BLaER1 (cell line): ENCODE results near the gene NME8.
"Not testable (repeated sequence)": the region's sequence is repeated elsewhere in the genome, so short reads cannot be mapped to it uniquely, and the experiment has no call there.

Source experiments
- H3K27ac ChIP-seq: shearing (Covaris generic); formaldehyde crosslinking; 2 replicates; pipeline ENCODE4 v1.8.1; 2022
- H3K27me3 ChIP-seq: shearing (Covaris generic); formaldehyde crosslinking; 2 replicates; pipeline ENCODE4 v1.8.1; 2022
- H3K36me3 ChIP-seq: shearing (Covaris generic); formaldehyde crosslinking; 2 replicates; pipeline ENCODE4 v1.8.1; 2022
- H3K4me1 ChIP-seq: shearing (Covaris generic); formaldehyde crosslinking; 2 replicates; pipeline ENCODE4 v1.8.1; 2022
- H3K4me2 ChIP-seq: shearing (Covaris generic); formaldehyde crosslinking; 2 replicates; pipeline ENCODE4 v1.8.1; 2022
- H3K4me3 ChIP-seq: shearing (Covaris generic); formaldehyde crosslinking; 2 replicates; pipeline ENCODE4 v1.8.1; 2022
- H3K9ac ChIP-seq: shearing (Covaris generic); formaldehyde crosslinking; 2 replicates; pipeline ENCODE4 v1.8.1; 2022
- H3K9me3 ChIP-seq: shearing (Covaris generic); formaldehyde crosslinking; 2 replicates; pipeline ENCODE4 v1.8.1; 2022
- H4K20me1 ChIP-seq: shearing (Covaris generic); formaldehyde crosslinking; 2 replicates; pipeline ENCODE4 v1.8.1; 2022
- Cebpa-rat ChIP-seq: shearing (Covaris generic); IDR thresholded peaks from 2 replicates; pipeline ENCODE4 v1.8.1; 2022

NME8 gene

GRCh38 chr7:37848297-37848696 lies at the start of gene NME8:
Gene NME8 (plus strand): TSS chr7:37848597. CDS start chr7:37850267, 1,670 bp downstream.
- Histone ChIP-seq H3K36me3 (no peaks in the 10 kb centered on the region), H3K27ac (no peak within 1 kb of the TSS), H3K27me3 (no peaks in the 10 kb centered on the region), H4K20me1 (no peaks in the 10 kb centered on the region), H3K9me3 (no peaks in the 10 kb centered on the region), H3K4me3 (no peak within 1 kb of the TSS), H3K4me2 (no peak within 1 kb of the TSS), H3K9ac (no peak within 1 kb of the TSS), H3K4me1 (no peaks in the 10 kb centered on the region)
- TF ChIP-seq Cebpa-rat, result no peak

GRCh38 chr7:37806152-37806551 lies 42.2 kb upstream of the NME8 start:
- H3K27ac ChIP-seq, result no peak overlapping the region
- no peak overlapping the region for H3K9ac ChIP-seq
- H3K27me3 ChIP-seq, result no peaks in the 10 kb centered on the region
- H3K4me1 ChIP-seq, result no peaks in the 10 kb centered on the region
- H3K4me3 ChIP-seq, result no peak overlapping the region
- H3K9me3 ChIP-seq, result peaks cover 8% of the 10 kb centered on the region; the same call in 1 of the 2 replicates
- no peaks in the 10 kb centered on the region for H4K20me1 ChIP-seq
- H3K4me2 ChIP-seq, result no peak overlapping the region
- no peak for TF ChIP-seq Cebpa-rat
- no peaks in the 10 kb centered on the region for H3K36me3 ChIP-seq

GRCh38 chr7:37812161-37812580 lies 36.2 kb upstream of the NME8 start:
- H4K20me1 ChIP-seq, H3K4me2 ChIP-seq, H3K4me1 ChIP-seq, H3K36me3 ChIP-seq, H3K27ac ChIP-seq, H3K9me3 ChIP-seq, H3K27me3 ChIP-seq, H3K4me3 ChIP-seq, H3K9ac ChIP-seq: not testable (repeated sequence)

GRCh38 chr7:37815671-37816371 lies 32.6 kb upstream of the NME8 start:
- Histone ChIP-seq H4K20me1 (no peaks in the 10 kb centered on the region), H3K4me1 (no peaks in the 10 kb centered on the region), H3K9ac (no peak overlapping the region), H3K36me3 (no peaks in the 10 kb centered on the region), H3K27me3 (no peaks in the 10 kb centered on the region), H3K4me3 (no peak overlapping the region), H3K4me2 (no peak overlapping the region), H3K9me3 (no peaks in the 10 kb centered on the region), H3K27ac (no peak overlapping the region)
- TF ChIP-seq Cebpa-rat, result no peak

- Histone ChIP-seq H3K4me3 (no peak overlapping the region), H3K4me1 (no peaks in the 10 kb centered on the region), H4K20me1 (no peaks in the 10 kb centered on the region), H3K27ac (no peak overlapping the region), H3K27me3 (no peaks in the 10 kb centered on the region), H3K9me3 (no peaks in the 10 kb centered on the region), H3K4me2 (no peak overlapping the region), H3K9ac (no peak overlapping the region), H3K36me3 (no peaks in the 10 kb centered on the region)
- TF ChIP-seq Cebpa-rat, result no peak
Measured at GRCh38 chr7:37816922-37817590, 31.3 kb upstream of the NME8 start.

- no peak overlapping the region for H3K9ac ChIP-seq
- H4K20me1 ChIP-seq, result no peaks in the 10 kb centered on the region
- H3K4me3 ChIP-seq, result no peak overlapping the region
- H3K27me3 ChIP-seq, result no peaks in the 10 kb centered on the region
- no peak overlapping the region for H3K4me2 ChIP-seq
- TF ChIP-seq Cebpa-rat, result no peak
- H3K4me1 ChIP-seq, result no peaks in the 10 kb centered on the region
- H3K36me3 ChIP-seq, result no peaks in the 10 kb centered on the region
- H3K9me3 ChIP-seq, result no peaks in the 10 kb centered on the region
- H3K27ac ChIP-seq, result no peak overlapping the region
Measured at GRCh38 chr7:37817591-37817960, 30.8 kb upstream of the NME8 start.

GRCh38 chr7:37817996-37818720 lies 30.2 kb upstream of the NME8 start:
- H3K9ac ChIP-seq, result no peak overlapping the region
- H3K4me1 ChIP-seq, result no peaks in the 10 kb centered on the region
- H3K27ac ChIP-seq, result no peak overlapping the region
- no peaks in the 10 kb centered on the region for H3K9me3 ChIP-seq
- H4K20me1 ChIP-seq, result no peaks in the 10 kb centered on the region
- no peak overlapping the region for H3K4me2 ChIP-seq
- H3K36me3 ChIP-seq, result no peaks in the 10 kb centered on the region
- H3K27me3 ChIP-seq, result no peaks in the 10 kb centered on the region
- no peak overlapping the region for H3K4me3 ChIP-seq
- TF ChIP-seq Cebpa-rat, result no peak

GRCh38 chr7:37820708-37821468 lies 27.5 kb upstream of the NME8 start:
- no peaks in the 10 kb centered on the region for H4K20me1 ChIP-seq
- H3K9me3 ChIP-seq, result no peaks in the 10 kb centered on the region
- no peak overlapping the region for H3K4me2 ChIP-seq
- no peak for TF ChIP-seq Cebpa-rat
- no peak overlapping the region for H3K27ac ChIP-seq
- H3K27me3 ChIP-seq, result no peaks in the 10 kb centered on the region
- no peaks in the 10 kb centered on the region for H3K4me1 ChIP-seq
- H3K36me3 ChIP-seq, result no peaks in the 10 kb centered on the region
- H3K4me3 ChIP-seq, result no peak overlapping the region
- no peak overlapping the region for H3K9ac ChIP-seq

GRCh38 chr7:37822946-37823345 lies 25.5 kb upstream of the NME8 start:
- Histone ChIP-seq H3K27me3 (no peaks in the 10 kb centered on the region), H3K4me3 (no peak overlapping the region), H3K36me3 (no peaks in the 10 kb centered on the region), H3K9me3 (no peaks in the 10 kb centered on the region), H3K4me2 (no peak overlapping the region), H3K4me1 (peaks cover 7% of the 10 kb centered on the region; the same call in 1 of the 2 replicates), H4K20me1 (no peaks in the 10 kb centered on the region), H3K27ac (no peak overlapping the region), H3K9ac (no peak overlapping the region)
- TF ChIP-seq Cebpa-rat, result no peak
